ENCODE results near the gene SH3D21. TPM values are rescaled to one million over a fixed set of nuclear protein-coding genes. Genes with fewer than 3 reads are reported as not detected.
A peak's percentile ranks its signal among the peaks of the same experiment; 100 is the strongest.

The SH3D21 gene
- total RNA-seq, 3 donors from 2014 or later (not counting 1 experiment from before 2014, with no cell fraction given) = 1.9 to 2.6 (median 2.5) TPM

- no peaks in the 10 kb centered on the region for H3K9me3 ChIP-seq (ENCODE audit: control insufficient read depth, insufficient read depth, low read length)
- H3K4me1 Mint-ChIP-seq = peaks cover 0 to 28% of the 10 kb centered on the region in 2 donors
- no peak overlapping the region for H3K4me3 ChIP-seq (ENCODE audit: low read length)
- H3K9me3 Mint-ChIP-seq = no peaks in the 10 kb centered on the region
- no peaks in the 10 kb centered on the region for H3K36me3 Mint-ChIP-seq
- peak overlapping the region; percentile 54 to 84 for H3K27ac Mint-ChIP-seq
- peaks cover 63% of the 10 kb centered on the region for H3K36me3 ChIP-seq (ENCODE audit: control insufficient read depth, insufficient read depth, low read length)
- H3K4me1 ChIP-seq (ENCODE audit: control insufficient read depth, insufficient read depth, low read length) = peaks cover 36% of the 10 kb centered on the region
- no peak for TF ChIP-seq CTCF (IDR thresholded peaks at IDR 0.05)
- H3K4me3 Mint-ChIP-seq = no peak overlapping the region
- 18% methylated on average over 12 of the region's 13 CpGs for WGBS (ENCODE audit: insufficient coverage)
- ATAC-seq (peak; percentile 80 to 95 (median 93)), DNase-seq (peak; percentile 40 to 81)
- H3K27me3 ChIP-seq (ENCODE audit: control insufficient read depth, insufficient read depth, low read length) = no peaks in the 10 kb centered on the region
- no peaks in the 10 kb centered on the region for H3K27me3 Mint-ChIP-seq (ENCODE audit: low read depth in 2 of 2)
- intact Hi-C loops (cut with micrococcal nuclease) = no loop called here
- peak overlapping the region; percentile 38 for H3K27ac ChIP-seq (ENCODE audit: low read length)
Measured at GRCh38 chr1:36350659-36351226, 44.6 kb downstream of the SH3D21 start.

DNA sequence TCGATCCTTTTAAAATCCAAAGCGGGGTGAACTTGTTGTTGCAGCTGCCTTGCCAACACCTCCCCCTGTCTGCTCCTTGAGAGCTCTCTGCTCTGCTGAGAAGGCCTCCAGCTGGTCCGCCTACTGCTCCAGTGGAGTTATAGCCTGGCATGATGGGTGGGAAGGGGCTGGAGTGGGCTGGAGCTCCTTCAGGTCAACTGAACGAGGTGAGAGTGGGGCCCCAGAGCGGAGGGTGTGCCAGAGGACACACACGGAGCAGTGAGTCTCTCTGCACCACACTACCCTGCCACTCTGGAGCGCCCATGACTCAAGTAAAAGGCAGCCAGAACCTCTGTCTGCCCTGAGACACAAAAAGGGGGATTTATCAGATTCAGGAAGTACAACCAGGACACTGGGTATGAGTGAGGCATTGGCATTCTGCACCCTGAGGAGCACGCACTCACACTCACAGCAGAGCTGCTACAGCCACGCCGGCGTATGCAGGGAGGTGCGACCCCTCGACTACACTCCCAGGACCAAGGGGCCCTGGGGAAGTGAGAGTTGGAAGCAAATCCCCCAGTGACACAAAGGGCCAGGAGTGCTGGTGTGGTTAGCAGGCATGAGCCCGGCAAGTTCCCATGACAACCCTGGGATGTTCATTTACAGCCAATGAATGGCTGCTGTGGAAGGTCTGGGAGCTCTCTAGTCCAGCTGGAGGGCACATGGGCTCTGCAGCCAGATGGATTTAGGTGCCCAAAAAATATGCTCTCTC lies 45.2 kb downstream of the SH3D21 start:
- Mint-ChIP-seq H3K9me3 (no peaks in the 10 kb centered on the region), H3K27me3 (ENCODE audit: low read depth in 2 of 2) (no peaks in the 10 kb centered on the region), H3K36me3 (no peaks in the 10 kb centered on the region), H3K4me1 (peaks cover 0 to 28% of the 10 kb centered on the region in 2 donors), H3K27ac (peak overlapping the region in 1 of 2 donors; percentile 84), H3K4me3 (no peak overlapping the region)
- Histone ChIP-seq H3K4me3 (ENCODE audit: low read length) (no peak overlapping the region), H3K36me3 (ENCODE audit: control insufficient read depth, insufficient read depth, low read length) (peaks cover 60% of the 10 kb centered on the region), H3K27ac (ENCODE audit: low read length) (peak overlapping the region; percentile 21), H3K9me3 (ENCODE audit: control insufficient read depth, insufficient read depth, low read length) (no peaks in the 10 kb centered on the region), H3K27me3 (ENCODE audit: control insufficient read depth, insufficient read depth, low read length) (no peaks in the 10 kb centered on the region), H3K4me1 (ENCODE audit: control insufficient read depth, insufficient read depth, low read length) (peaks cover 36% of the 10 kb centered on the region)
- WGBS (ENCODE audit: insufficient coverage) = 81% methylated on average over 14 of the region's 14 CpGs
- TF ChIP-seq CTCF (IDR thresholded peaks at IDR 0.05) = no peak
- ATAC-seq (no peak), DNase-seq (no peak)
- intact Hi-C loops (cut with micrococcal nuclease) = no loop called here

- Histone ChIP-seq H3K4me3 (ENCODE audit: low read length) (no peak overlapping the region), H3K27ac (ENCODE audit: low read length) (no peak overlapping the region), H3K9me3 (ENCODE audit: control insufficient read depth, insufficient read depth, low read length) (no peaks in the 10 kb centered on the region), H3K36me3 (ENCODE audit: control insufficient read depth, insufficient read depth, low read length) (peaks cover 58% of the 10 kb centered on the region), H3K4me1 (ENCODE audit: control insufficient read depth, insufficient read depth, low read length) (peaks cover 36% of the 10 kb centered on the region), H3K27me3 (ENCODE audit: control insufficient read depth, insufficient read depth, low read length) (no peaks in the 10 kb centered on the region)
- Mint-ChIP-seq H3K27me3 (ENCODE audit: low read depth in 2 of 2) (no peaks in the 10 kb centered on the region), H3K4me1 (peaks cover 0 to 28% of the 10 kb centered on the region in 2 donors), H3K9me3 (no peaks in the 10 kb centered on the region), H3K27ac (peak overlapping the region in 1 of 2 donors; percentile 84), H3K36me3 (no peaks in the 10 kb centered on the region), H3K4me3 (no peak overlapping the region)
- 95% methylated on average over 13 of the region's 13 CpGs for WGBS (ENCODE audit: insufficient coverage)
- intact Hi-C loops (cut with micrococcal nuclease) = no loop called here
- ATAC-seq (no peak), DNase-seq (no peak)
- TF ChIP-seq CTCF (IDR thresholded peaks at IDR 0.05) = no peak
Measured at GRCh38 chr1:36352125-36352909, 46.1 kb downstream of the SH3D21 start.

Measured in natural killer cell (primary cell).